DMS79 treated with DMSO at 0.1 percent for 48 hours (cell line): ENCODE data around the gene STX8.

Source experiments
- DNase-seq: peaks from one replicate; lab custom pipeline; 2025; lab: John Stamatoyannopoulos, UW

Gene STX8

DNA sequence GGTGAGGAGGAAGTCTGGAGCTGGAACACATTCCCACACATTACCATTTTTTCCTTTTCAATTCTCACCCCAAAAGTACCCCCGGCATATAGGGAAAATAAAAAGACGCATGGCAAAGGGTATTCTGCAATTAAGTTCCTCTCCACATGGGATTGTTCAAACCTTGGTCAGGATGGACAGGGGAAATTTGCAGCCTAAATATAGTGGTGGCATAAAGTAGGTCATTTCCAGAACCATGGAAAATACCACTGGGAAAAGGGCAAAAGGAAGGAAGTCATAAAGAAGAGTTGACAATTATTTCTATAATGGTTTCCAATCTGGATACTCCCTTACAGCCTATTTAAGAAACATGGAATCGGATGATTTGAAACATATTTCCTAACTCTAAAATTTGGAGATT, 135.8 kb downstream of the STX8 start:
- DNase-seq: no peak

DNA sequence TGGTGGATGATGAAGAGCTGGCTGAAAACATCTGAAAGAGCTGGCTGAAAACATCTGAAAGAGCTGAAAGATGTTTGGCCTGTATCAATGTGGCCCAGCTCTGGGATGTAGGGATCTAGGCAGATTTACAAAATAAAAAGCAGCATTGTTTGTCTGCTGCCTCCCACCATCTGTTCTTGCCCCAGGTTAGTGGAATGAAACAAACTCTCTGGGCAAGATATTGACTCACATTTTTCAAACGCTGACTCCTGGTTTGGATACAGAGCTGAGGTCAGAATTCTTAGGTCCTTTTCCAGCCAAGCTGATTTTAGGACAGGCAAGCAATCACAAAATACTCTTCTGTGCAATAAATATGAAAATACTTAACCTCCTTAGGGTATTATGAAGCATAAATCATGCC, 139.0 kb downstream of the STX8 start:
- DNase-seq: no peak

DNA sequence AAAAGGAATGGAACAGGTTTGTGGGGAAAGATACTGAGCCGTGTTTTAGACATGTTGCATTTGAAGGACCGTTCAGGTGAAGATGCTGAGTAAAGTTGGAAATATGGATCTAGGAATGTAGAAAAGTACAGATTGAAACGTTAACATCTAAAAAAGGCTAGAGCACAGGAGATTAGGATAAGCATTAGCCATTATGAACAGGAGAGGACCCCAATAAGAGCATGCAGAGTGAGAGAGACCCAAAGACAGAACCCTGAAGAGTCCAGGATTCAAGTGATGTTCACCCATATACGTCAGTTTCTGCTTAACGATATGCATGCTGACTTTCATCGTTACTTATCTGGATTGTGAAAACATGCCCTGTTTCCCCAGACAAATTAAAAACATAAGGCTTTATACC, 140.5 kb downstream of the STX8 start:
- DNase-seq: no peak

DNA sequence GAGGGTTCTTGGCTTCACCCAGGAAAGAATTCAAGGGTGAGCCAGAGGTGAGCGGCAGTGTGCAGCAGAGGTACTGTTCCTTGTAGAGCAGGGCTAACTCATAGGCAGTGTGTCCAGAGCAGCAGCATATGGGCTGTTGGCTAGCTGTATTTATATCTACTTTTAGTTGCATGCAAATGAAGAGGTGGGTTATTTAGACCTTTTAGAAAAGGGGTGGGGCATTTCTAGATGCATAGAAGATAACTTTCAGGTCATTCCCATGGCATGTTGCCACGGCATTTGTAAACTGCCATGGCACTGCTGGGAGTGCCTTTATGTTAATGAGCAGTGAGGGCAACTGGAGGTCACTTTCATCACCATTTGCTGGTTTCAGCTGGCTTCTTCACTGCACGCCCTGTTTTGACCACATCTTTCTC, 141.0 kb downstream of the STX8 start:
- DNase-seq: no peak

DNA sequence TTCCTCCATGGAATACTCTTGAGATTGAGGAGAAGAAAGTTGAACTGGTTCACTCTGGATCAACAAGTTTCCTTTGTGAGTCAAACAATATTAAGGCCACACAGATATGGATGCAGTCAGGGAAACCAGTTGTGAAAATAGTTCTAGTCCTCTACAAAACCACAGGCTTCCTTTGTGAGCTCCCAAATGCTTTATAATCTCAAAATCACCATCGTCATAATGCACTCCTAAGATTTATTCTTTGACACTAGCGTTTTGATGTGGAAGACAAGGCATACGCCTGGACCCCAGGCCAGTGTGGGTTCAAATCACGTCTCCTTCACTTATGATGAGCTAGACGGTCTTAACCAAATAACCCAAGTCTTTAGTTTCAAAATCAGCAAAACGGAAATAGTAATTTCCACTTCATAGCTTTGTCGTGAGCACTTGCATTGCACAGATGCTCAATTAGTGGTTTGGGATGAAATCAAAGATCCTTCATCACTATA, 142.6 kb downstream of the STX8 start:
- DNase-seq: no peak

DNA sequence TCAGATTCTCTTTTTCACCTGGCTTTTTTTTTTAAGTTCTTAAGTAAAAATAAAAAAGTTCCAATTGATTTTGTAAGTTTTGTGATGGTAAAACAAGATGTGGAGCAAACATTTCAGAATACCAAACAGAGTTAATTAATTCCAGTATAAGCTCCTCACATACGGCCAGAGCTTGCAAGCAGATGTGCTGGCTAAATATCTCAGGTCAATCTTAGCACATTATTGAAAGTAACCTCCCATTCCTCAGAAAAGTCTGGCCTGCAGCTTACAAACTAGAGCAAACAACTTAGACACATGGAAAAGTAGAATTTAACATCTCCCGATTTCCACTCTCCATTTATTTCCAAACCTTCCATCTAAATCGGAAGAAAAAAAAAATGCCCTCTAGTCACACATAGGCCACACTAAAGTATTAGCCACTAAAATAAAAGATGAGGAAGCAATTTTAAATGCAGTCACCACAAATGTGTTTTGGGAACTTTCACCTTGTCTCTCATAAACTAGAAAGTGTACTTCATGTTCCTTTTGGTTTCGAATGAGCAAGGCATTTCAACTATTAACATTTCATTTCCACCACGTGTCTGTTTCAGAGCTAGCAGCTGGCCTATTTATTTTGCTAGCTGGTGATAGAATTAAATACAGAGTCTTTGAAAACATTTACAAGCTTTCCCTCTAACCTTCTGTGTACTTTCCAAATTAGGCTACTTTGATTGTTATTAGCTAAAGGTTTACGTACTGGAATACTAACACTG, 143.3 kb downstream of the STX8 start:
- no peak for DNase-seq

DNA sequence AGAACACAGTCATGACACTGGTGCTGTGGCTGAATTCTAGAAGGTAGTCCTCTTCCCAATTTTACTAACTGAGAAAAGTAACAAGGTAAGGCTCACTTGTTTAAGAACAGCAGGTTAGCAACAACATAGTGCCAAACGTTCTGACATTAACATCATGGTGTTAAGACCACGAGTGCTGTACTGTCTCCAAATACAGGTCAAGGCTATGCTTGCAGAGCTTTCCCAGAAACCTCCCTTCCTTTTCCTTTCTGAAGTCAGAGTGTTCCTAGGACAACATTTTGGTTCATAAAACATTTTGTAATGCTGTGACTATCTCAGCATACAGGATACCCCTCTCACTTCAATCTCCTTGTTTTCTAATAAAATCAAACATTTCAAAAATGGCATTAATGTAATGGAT, 144.0 kb downstream of the STX8 start:
- DNase-seq: no peak

DNA sequence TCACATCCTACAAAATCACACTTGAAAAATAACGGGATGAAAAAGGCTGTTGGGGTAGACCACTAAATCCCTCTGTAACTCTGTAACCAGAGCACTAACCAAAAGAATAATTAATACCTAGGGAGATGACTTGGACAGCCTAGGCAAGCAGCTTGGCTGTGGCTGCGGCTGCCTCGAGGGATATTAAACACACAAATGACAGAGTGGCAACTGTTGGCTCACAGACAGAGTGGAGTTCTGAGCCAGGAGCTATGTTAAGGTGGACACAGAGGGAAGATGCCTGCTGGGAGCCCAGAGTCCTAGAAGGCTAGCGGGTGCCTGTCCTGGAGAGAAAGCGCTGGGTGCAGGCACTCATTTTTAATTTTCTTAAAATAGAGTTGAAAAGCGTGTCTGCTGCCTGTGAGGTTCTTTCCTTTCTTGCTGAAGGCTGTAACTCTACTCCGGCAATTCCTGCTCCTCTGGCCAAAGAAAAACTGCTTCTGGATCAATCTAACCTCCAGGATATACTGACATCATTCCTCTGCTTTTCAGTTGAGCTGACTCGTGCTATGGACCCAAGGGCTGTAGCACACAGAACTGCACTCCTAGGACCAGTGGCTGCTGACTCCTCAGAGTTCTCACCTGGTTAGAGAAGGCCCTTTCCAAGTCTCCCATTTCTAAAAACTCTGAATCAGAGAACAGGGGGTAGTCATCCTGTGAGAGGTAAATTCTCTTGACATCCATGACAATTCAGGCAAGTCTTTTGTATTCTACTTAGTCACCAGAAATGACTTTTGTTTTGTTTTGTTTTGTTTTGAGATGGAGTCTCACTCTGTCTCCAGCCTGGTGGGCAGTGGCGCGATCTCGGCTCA, 147.9 kb downstream of the STX8 start:
- DNase-seq: no peak

DNA sequence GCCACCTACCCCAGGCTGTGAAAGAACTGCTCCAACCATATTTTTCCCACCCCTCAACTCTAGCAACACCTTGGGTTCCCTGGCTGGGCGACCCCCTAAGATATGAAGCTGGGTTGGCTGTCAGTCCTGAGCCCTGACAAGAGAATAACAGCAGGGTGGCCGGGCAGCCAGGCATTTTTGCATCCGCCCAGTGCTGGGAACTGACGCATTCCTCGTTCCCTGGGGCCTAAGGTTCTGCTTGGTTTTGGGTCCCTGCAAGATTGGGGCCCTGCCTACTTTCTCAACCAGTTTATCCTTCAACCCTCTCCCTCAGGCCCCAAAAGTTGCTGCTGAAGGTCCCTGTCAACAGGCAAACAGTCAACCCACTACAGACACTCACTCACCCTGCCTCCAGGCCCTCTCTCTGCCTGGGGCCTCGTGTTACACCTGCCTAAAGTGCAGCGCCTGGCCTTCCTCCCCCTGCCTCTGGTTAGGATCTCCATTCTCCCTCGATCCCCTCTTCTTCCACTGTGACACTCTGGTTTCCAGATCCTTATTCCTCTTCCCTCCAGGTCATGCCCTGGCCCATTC, 151.5 kb downstream of the STX8 start:
- DNase-seq: no peak

DNA sequence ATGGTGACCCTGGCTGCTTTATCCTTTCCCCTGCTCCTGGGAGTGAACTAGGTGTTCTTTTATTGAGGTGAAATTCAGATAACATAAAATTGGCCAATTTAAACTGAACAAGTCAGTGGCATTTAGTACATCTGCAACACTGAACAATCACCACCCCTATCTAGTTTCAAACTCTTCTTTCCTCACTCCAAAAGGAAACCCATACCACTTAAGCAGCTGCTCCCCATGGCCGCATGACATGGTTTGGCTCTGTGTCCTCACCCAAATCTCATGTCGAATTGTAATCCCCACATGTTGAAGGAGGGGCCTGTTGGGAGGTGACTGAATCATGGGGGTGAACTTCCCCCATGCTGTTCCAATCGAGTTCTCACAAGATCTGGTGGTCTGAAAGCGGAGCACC, 154.1 kb downstream of the STX8 start:
- no peak for DNase-seq

DNA sequence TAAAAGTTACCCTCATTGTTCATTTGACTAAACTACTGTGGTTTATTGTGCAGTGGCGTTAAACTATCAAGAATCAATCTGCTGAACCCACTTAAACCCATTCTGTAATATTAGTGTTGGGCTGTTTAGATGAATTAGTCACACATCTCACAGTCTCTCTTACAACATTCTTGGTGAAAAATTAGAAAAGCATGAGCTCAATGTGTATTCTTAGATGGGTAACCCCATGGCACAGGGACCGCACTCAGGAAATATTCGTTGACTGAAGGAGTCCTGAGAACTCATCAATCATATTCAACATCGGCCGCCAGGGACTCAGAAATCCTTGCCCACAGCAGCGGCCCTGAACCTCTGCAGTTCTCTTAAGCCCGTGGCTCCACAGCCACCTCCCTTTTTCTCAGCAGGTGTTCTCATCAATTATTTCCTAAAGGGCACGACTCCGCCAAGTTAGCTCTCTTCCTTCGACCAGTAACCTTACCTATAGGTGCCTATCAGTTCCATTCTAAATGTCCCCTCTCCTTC, 155.6 kb downstream of the STX8 start:
- no peak for DNase-seq

DNA sequence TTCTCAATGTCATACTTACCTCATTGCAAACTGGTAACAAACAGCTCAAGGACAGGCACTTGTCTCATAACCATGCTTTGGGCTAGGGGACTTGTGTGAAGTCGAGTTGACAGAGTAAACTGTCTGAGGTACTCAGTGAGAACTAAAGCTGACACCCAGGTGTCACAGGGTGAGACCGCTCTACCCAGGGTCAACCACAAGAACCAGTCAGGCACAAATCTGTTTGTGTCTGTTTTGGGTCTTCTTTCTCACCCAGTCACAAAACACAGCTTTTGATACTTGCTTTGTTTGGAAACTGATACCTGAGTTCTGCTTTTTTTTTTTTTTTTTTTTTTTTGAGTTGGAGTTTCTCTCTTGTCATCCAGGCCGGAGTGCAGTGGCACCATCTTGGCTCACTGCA, 161.1 kb downstream of the STX8 start:
- no peak for DNase-seq

DNA sequence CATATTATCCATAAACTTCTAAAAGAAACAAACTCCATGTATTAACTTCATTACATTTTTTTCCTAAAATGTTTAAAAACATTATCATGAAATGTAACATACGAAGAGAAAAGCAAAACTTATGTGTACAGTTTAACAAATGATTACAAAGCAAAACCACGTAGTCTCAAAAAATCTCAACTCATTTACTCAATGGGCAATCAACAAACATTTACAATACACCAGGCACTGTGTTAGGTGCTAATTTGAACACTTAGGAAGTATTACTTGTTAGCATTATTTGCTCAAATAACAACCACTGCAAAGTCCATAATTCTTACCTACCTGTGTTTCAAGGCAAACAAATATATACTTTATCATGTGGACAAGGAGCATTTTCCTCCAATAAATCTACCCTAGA, 164.9 kb downstream of the STX8 start:
- no peak for DNase-seq

DNA sequence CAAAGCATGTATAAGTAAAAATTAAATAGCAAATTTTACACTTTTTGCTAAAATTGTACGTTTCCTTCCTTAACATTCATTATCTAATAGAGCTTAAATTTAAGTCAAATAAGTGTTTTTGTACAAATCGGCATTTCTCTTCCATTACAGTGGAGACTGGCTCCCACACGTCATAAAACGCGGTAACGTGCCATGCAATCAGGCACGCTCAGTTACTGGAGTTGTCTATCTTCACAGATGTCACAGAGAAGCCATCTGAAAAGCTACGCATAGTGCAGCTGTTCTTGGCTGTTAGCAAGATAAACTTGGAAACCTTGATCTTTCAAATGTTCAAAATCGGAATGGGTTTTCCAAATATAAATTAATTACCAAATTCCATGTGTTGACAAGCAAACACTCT, 165.3 kb downstream of the STX8 start:
- DNase-seq: no peak

DNA sequence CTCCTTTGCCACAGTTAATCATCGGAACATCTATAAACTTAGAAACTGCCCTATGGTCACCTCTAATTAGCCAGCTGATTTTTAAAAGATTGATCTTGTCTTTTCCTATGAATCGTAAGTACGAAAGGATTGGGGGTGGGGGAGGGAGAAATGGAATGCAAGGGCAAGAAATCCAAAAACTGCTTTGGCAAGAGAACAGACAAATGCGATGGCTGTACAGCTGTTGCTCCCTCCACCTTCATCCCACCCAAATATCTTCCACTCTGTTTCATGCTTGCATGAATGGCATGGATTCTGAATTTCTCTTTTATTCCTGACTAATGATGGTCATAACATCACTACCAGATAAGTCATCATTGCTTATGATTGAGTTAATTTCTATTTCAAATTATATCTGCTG, 165.7 kb downstream of the STX8 start:
- no peak for DNase-seq

DNA sequence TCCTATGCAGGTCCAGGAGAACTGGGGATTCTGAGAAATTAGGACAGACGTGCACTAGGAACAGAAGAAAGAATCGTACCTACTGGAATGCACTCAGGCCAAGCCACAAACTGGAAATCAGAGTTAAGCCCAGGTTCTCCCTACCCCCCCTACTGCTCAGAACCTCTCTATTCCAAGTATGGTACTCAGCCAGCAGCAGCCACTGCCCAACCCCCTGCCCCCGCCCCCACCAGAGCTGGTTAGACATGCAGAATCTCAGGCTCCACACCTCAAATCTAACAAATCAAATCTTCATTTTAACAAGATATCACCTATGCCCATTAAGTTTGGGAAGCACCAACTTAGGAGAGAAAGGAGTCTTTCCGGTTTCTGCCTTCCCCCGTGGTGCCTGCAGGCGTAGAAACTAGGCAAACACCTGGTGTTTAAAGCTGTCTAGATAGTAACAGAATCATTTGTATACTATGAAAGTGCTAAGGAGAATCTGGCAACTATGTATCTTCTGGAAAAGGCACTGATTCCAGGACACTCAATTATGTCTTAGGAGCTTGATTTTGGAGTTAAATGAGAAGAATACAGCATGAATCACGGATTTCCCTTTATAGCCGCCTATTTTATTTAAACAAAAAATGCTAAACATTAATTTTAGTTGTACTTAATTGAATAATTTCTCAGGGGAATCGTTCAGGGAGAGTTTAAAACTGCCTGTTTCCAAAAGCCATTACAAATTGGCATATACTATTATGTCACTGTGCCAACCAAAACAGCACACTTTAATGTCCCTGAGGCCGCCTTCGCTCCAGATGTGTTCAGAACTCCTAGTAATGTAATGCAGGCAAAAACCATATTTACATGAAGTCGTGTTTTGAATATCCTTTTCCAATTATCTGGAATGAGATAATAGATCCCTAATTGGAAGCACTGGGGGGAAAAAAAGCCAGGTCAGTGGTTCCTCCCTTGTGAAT, 166.5 kb downstream of the STX8 start:
- no peak for DNase-seq

DNA sequence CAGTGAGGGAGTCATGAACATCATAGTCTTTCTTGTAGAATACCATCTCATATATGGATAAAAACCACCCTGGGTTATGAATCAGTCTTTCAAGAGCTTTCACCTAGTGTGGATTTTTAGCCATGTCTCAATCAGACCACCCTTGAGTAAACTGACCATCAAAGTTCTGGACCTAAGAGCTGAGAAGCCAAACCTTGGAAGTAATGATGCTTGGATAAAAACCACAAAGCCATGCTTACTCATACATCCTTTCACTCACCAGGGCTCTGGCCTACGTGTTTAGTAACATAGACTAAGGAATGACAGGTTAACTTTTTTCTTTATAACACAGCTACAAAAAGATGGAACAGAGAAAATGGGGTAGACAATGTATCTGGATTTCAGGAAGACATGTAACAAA, 167.2 kb downstream of the STX8 start:
- DNase-seq: no peak

DNA sequence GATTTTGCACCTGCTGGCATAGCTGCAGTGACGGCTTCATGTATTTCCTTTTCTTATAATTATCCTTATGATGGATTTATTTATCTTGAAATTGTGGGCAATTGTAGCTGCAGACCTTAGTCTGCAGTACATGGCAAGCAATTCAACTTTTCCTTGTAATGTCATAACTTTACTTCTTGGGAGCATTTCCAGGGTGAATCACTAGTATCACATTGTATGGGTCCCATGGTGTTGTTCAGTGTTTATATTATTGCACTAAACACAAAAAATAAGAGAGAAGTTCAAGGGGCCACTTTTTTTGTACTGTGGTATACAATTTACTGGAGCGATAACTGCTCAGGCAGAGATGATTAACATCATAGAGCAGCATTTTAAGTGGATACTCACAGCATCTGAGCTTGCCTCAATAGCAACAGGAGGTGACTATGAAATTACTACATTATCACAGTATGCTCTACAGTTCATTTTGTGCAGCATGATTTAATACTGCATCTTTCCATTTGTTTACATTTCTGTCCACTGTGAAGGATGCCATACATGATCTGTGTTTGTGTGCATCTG, 169.5 kb downstream of the STX8 start:
- no peak for DNase-seq

DNA sequence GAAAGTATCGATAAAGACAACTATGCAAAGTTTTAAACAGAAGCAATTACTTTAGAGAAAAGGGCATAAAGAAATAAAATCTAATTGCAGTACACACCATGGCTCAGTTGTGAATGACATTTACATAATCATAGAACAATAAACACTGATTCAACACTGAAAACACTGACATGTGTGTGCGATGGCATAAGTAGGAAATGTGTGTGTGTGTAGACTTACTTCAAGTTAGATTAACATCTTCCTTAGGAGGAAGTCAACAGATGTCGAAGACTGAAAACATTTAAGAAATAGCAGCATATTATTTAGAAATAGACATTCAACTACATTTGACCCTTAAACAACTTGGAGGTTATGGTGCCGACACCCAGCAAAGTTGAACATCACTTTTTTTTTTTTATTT, 172.4 kb downstream of the STX8 start:
- DNase-seq: no peak

DNA sequence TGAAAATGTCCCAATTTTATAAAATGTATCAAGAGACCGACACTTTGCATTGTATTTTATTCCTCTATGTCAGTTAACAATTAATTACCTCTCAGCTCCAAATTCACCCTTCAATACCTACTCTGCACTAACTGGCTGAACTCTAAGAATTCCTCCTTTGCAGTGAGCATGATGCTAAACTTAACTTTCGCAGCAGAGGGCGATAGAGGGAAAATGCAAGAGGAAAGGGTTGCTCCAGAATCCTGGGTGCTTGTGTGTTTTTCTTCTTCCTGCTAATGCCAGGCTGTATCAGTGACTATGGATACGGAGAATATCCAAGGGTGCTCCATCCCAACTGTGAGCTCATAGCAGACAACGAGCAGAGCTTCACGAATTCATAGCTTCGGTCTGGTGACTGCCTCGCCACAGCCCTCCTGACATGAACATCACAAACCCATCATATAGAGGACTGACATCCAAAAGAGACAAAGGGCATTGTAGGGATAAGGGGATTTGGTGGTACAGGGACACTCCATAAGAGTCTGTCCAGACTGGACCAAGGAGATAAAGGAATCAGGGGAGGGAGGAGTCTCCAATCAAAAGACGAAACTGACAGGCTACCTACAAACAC, 172.9 kb downstream of the STX8 start:
- no peak for DNase-seq

DNA sequence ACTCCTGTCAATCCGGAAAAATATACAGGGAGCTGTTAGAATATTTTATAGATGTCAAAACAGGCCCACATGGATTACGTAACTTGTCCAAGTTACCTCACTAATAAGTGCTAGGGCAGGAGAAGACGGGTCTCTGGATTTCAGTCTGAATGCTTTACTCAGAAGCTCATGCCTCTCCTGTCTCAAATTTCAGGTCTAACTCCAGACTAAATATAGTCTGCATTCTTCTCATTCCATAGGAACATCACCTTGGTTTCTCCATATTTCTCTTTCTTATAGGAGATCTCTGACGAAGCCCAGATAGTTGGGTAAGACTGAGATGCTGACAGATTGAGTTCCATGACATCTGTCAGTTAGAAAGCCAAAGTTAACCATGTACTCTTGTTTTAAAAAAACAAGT, 174.2 kb downstream of the STX8 start:
- no peak for DNase-seq
